ENCODE results near the gene LHX3. TPM values are rescaled to one million over a fixed set of nuclear protein-coding genes. Genes with fewer than 3 reads are reported as not detected.
A peak's percentile ranks its signal among the peaks of the same experiment; 100 is the strongest.

The LHX3 gene
- total and polyA plus RNA-seq, 2 of the 8 experiments (the other 6 are each of a cell fraction or from before 2014, with no cell fraction given): 0.02 TPM; not detected in 1

DNA sequence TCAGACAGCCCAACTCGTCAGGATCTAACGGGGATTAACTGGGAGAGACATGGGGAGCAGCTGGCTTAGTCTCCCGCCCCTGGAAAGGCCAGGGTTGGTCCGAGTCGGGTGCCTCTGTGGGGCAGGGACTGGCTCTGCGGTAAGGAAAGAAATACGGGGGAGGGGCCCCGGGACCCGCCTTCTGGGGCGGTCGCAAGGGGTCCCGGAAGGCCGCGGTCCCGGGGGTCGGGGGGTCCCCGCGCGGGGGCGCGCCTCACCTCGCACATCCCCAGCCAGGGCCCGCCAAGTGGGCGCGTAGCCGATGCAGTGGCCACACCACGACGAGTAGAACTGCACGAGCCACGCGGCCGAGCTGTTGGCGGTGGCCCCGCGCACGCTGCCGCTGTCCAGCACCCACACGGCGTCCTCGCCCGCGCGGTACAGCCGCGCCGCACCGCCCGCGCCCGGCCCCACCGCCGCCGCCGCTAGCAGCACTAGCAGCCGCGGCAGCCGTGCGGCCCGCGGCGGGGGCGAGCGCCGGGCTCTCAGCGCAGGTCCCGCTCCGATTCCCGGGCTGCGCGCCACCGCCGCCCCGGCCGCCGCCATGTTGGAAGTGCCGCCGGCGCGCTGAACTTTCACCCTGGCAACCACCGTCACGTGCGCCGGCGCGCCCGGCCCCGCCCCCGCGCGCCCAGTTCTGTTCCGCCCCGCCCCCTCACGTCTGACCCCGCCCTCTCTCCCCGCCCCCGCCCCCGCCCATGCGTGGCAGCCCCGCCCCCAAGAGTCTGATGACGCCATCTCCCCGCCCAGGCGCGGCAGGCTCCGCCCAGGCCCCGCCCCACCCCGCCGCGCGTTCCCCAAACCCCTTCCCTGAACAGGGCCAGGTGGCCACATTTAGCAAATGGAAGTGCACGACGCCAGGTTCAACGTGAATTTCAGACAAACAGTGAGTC is 40.6 kb upstream of the LHX3 start, which contains the start of gene QSOX2 (continued):
- TF ChIP-seq RBBP5 (IDR thresholded peaks at IDR 0.05; ENCODE audit: borderline replicate concordance, low read depth, low read length) (peak; percentile 60; the same call in 1 of the 2 replicates), NANOG (IDR thresholded peaks at IDR 0.05; ENCODE audit: insufficient read depth, low read depth, low read length, poor library complexity, severe bottlenecking) (no peak), BACH1 (IDR thresholded peaks at IDR 0.05; ENCODE audit: low read length) (peak; percentile 22; the same call in 1 of the 2 replicates), SRF (IDR thresholded peaks at IDR 0.05; ENCODE audit: low read depth, low read length) (no peak), USF2 (IDR thresholded peaks at IDR 0.05; ENCODE audit: low read length) (peak; percentile 83), ATF3 (IDR thresholded peaks at IDR 0.05; ENCODE audit: insufficient read depth, low read depth, low read length) (peak; percentile 33; the same call in 1 of the 2 replicates), POLR2AphosphoS5 (IDR thresholded peaks at IDR 0.05; ENCODE audit: low read depth, low read length) (0 out of 2 replicates have a peak, but pooled peaks have one; percentile 26), KDM5A (IDR thresholded peaks at IDR 0.05; ENCODE audit: low read length) (0 out of 2 replicates have a peak, but pooled peaks have one; percentile 30), KDM4A (IDR thresholded peaks at IDR 0.05; ENCODE audit: low read depth, low read length, severe bottlenecking) (peak; percentile 74), KDM1A (IDR thresholded peaks at IDR 0.05; ENCODE audit: borderline replicate concordance, low read length) (no peak), TEAD4 (IDR thresholded peaks at IDR 0.05; ENCODE audit: low read depth, low read length) (no peak), E2F6 (IDR thresholded peaks at IDR 0.05) (peak; percentile 85), SAP30 (IDR thresholded peaks at IDR 0.05; ENCODE audit: insufficient read depth, insufficient replicate concordance, low read length) (peak; percentile 83), TAF7 (optimal IDR thresholded peaks at IDR 0.05; ENCODE audit: borderline replicate concordance, low read depth, low read length) (no peak), JUND (IDR thresholded peaks at IDR 0.05; ENCODE audit: low read length) (no peak)
- TF ChIP-seq, protein P1, sequence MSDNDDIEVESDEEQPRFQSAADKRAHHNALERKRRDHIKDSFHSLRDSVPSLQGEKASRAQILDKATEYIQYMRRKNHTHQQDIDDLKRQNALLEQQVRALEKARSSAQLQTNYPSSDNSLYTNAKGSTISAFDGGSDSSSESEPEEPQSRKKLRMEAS (IDR thresholded peaks at IDR 0.05): peak; percentile 93

All from H1 (cell line).